BLaER1 treated with 17β-estradiol and CSF1 and Interleukin-3, amounts not matched to agents 10 nM and 100 nM (cell line): Measurements from ENCODE around the gene SUCLA2.
"Not testable (repeated sequence)": the region's sequence is repeated elsewhere in the genome, so short reads cannot be mapped to it uniquely, and the experiment has no call there.

Experiments
- H3K27ac ChIP-seq, 11 experiments: shearing (Covaris generic); formaldehyde crosslinking; 2 replicates each; pipeline ENCODE4 v1.8.1; 2022
- H3K27me3 ChIP-seq, 11 experiments: shearing (Covaris generic); formaldehyde crosslinking; 2 replicates each; pipeline ENCODE4 v1.8.1; 2022
- H3K36me3 ChIP-seq, 11 experiments: shearing (Covaris generic); formaldehyde crosslinking; 2 replicates each; pipeline ENCODE4 v1.8.1; 2022
- H3K4me1 ChIP-seq, 10 experiments: shearing (Covaris generic); formaldehyde crosslinking; 2 replicates each; pipeline ENCODE4 v1.8.1; 2022
- H3K4me2 ChIP-seq, 11 experiments: shearing (Covaris generic); formaldehyde crosslinking; 2 replicates each; pipeline ENCODE4 v1.8.1; 2022
- H3K4me3 ChIP-seq, 10 experiments: shearing (Covaris generic); formaldehyde crosslinking; 2 replicates each; pipeline ENCODE4 v1.8.1; 2022
- H3K9ac ChIP-seq, 11 experiments: shearing (Covaris generic); formaldehyde crosslinking; 2 replicates each; pipeline ENCODE4 v1.8.1; 2022
- H3K9me3 ChIP-seq, 11 experiments: shearing (Covaris generic); formaldehyde crosslinking; replicated peaks in 1 of 11; 2 replicates each; pipeline ENCODE4 v1.8.1; 2022
- H4K20me1 ChIP-seq, 11 experiments: shearing (Covaris generic); formaldehyde crosslinking; 2 replicates each; pipeline ENCODE4 v1.8.1; 2022
- Cebpa-rat ChIP-seq, 11 experiments: shearing (Covaris generic); IDR thresholded peaks; 2 replicates each; pipeline ENCODE4 v1.8.1; 2022

Gene SUCLA2

GRCh38 chr13:48004201-48004600 lies 3.1 kb upstream of the SUCLA2 start:
- TF ChIP-seq Cebpa-rat (IDR thresholded peaks at IDR 0.05) = no peak
- Histone ChIP-seq H3K27me3 (no peaks in the 10 kb centered on the region), H3K36me3 (no peaks in the 10 kb centered on the region), H3K4me1 (peaks cover 12 to 39% (median 20%) of the 10 kb centered on the region in 10 experiments), H3K27ac (no peak overlapping the region), H3K4me2 (peak overlapping the region in 3 of 11 experiments; percentile 3 to 74 (median 60); a peak in 4 of 22 replicates), H4K20me1 (peaks cover 0 to 11% (median 0%) of the 10 kb centered on the region in 11 experiments; a peak in 4 of 22 replicates), H3K4me3 (no peak overlapping the region), H3K9me3 (no peaks in the 10 kb centered on the region), H3K9ac (no peak overlapping the region)

GRCh38 chr13:48001999-48002398 lies 926 bp upstream of the SUCLA2 start:
- not testable (repeated sequence) for H3K27ac ChIP-seq, H3K4me3 ChIP-seq, H3K9me3 ChIP-seq, H3K9ac ChIP-seq, H3K27me3 ChIP-seq
- Histone ChIP-seq H3K4me1 (peaks cover 14 to 40% (median 19%) of the 10 kb centered on the region in 10 experiments), H3K4me2 (peak overlapping the region in 5 of 11 experiments; percentile 83 to 94 (median 91); a peak in 4 of 22 replicates), H3K36me3 (peaks cover 8 to 19% (median 13%) of the 10 kb centered on the region in 11 experiments; a peak in 17 of 22 replicates), H4K20me1 (peaks cover 0 to 29% (median 7%) of the 10 kb centered on the region in 11 experiments; a peak in 8 of 22 replicates)

- Histone ChIP-seq H3K4me3 (peak overlapping the region; percentile 79 to 100 (median 95)), H3K27me3 (no peaks in the 10 kb centered on the region), H3K27ac (peak overlapping the region; percentile 77 to 89 (median 82)), H3K9ac (peak overlapping the region; percentile 84 to 94 (median 89)), H3K4me1 (peaks cover 14 to 36% (median 19%) of the 10 kb centered on the region in 10 experiments), H3K4me2 (peak overlapping the region; percentile 77 to 94 (median 89)), H4K20me1 (peaks cover 0 to 37% (median 7%) of the 10 kb centered on the region in 11 experiments; a peak in 8 of 22 replicates), H3K9me3 (no peaks in the 10 kb centered on the region), H3K36me3 (peaks cover 20 to 33% (median 24%) of the 10 kb centered on the region in 11 experiments; a peak in 21 of 22 replicates)
- TF ChIP-seq Cebpa-rat (IDR thresholded peaks at IDR 0.05) = no peak
These were observed 437 bp downstream of the SUCLA2 start for GRCh38 chr13:48000559-48001113.

- Histone ChIP-seq H3K27me3 (no peaks in the 10 kb centered on the region), H3K9ac (peak overlapping the region; percentile 84 to 94 (median 89)), H3K27ac (peak overlapping the region in 3 of 11 experiments; percentile 87 to 89 (median 87); a peak in 3 of 22 replicates), H3K4me3 (peak overlapping the region; percentile 79 to 100 (median 95)), H3K9me3 (no peaks in the 10 kb centered on the region), H3K4me1 (peaks cover 14 to 36% (median 19%) of the 10 kb centered on the region in 10 experiments), H4K20me1 (peaks cover 0 to 37% (median 7%) of the 10 kb centered on the region in 11 experiments; a peak in 8 of 22 replicates), H3K4me2 (peak overlapping the region; percentile 77 to 94 (median 89)), H3K36me3 (peaks cover 21 to 39% (median 28%) of the 10 kb centered on the region in 11 experiments; a peak in 21 of 22 replicates)
- no peak for TF ChIP-seq Cebpa-rat (IDR thresholded peaks at IDR 0.05)
These were observed 1.1 kb downstream of the SUCLA2 start for GRCh38 chr13:47999973-48000372.

- TF ChIP-seq Cebpa-rat (IDR thresholded peaks at IDR 0.05) = no peak
- peaks cover 37 to 63% (median 53%) of the 10 kb centered on the region in 11 experiments for H3K36me3 ChIP-seq
These were observed 3.7 kb downstream of the SUCLA2 start for GRCh38 chr13:47997384-47997783.

GRCh38 chr13:47991859-47992258 lies 9.2 kb downstream of the SUCLA2 start:
- Histone ChIP-seq H3K9ac (no peak overlapping the region), H3K27ac (no peak overlapping the region), H3K36me3 (peaks cover 73 to 96% (median 92%) of the 10 kb centered on the region in 11 experiments), H3K27me3 (no peaks in the 10 kb centered on the region), H3K9me3 (no peaks in the 10 kb centered on the region), H4K20me1 (peaks cover 0 to 35% (median 0%) of the 10 kb centered on the region in 11 experiments; a peak in 4 of 22 replicates), H3K4me1 (no peaks in the 10 kb centered on the region), H3K4me3 (no peak overlapping the region), H3K4me2 (no peak overlapping the region)
- no peak for TF ChIP-seq Cebpa-rat (IDR thresholded peaks at IDR 0.05)

More at GRCh38 chr13:47997384-47997783, 3.7 kb downstream of the SUCLA2 start:
- H3K9ac ChIP-seq = no peak overlapping the region
- no peaks in the 10 kb centered on the region for H3K9me3 ChIP-seq
- peaks cover 0 to 42% (median 7%) of the 10 kb centered on the region in 11 experiments; a peak in 8 of 22 replicates for H4K20me1 ChIP-seq
- H3K27ac ChIP-seq = no peak overlapping the region
- peaks cover 14 to 27% (median 18%) of the 10 kb centered on the region in 10 experiments for H3K4me1 ChIP-seq
- no peaks in the 10 kb centered on the region for H3K27me3 ChIP-seq
- H3K4me2 ChIP-seq = no peak overlapping the region
- no peak overlapping the region for H3K4me3 ChIP-seq

GRCh38 chr13:47990920-47991466 lies 10.1 kb downstream of the SUCLA2 start:
- Histone ChIP-seq H3K9ac (no peak overlapping the region), H4K20me1 (peaks cover 0 to 33% (median 0%) of the 10 kb centered on the region in 11 experiments; a peak in 4 of 22 replicates), H3K4me3 (no peak overlapping the region), H3K27ac (no peak overlapping the region), H3K9me3 (peaks cover 0 to 8% (median 2%) of the 10 kb centered on the region in 11 experiments; a peak in 9 of 22 replicates), H3K36me3 (peaks cover 73 to 96% (median 92%) of the 10 kb centered on the region in 11 experiments), H3K4me2 (no peak overlapping the region), H3K4me1 (no peaks in the 10 kb centered on the region), H3K27me3 (no peaks in the 10 kb centered on the region)
- TF ChIP-seq Cebpa-rat (IDR thresholded peaks at IDR 0.05) = no peak

GRCh38 chr13:47990427-47990826 lies 10.6 kb downstream of the SUCLA2 start:
- peaks cover 0 to 13% (median 4%) of the 10 kb centered on the region in 11 experiments; a peak in 10 of 22 replicates for H3K9me3 ChIP-seq
- H3K4me2 ChIP-seq = no peak overlapping the region
- peaks cover 77 to 97% (median 93%) of the 10 kb centered on the region in 11 experiments for H3K36me3 ChIP-seq
- no peak overlapping the region for H3K9ac ChIP-seq
- no peaks in the 10 kb centered on the region for H3K27me3 ChIP-seq
- TF ChIP-seq Cebpa-rat (IDR thresholded peaks at IDR 0.05) = no peak
- H3K27ac ChIP-seq = no peak overlapping the region
- H4K20me1 ChIP-seq = peaks cover 0 to 33% (median 0%) of the 10 kb centered on the region in 11 experiments; a peak in 4 of 22 replicates
- H3K4me1 ChIP-seq = no peaks in the 10 kb centered on the region
- no peak overlapping the region for H3K4me3 ChIP-seq

- no peak for TF ChIP-seq Cebpa-rat (IDR thresholded peaks at IDR 0.05)
- Histone ChIP-seq H3K27ac (no peak overlapping the region), H3K4me2 (no peak overlapping the region), H3K9me3 (peaks cover 25 to 57% (median 40%) of the 10 kb centered on the region in 11 experiments), H3K4me1 (peaks cover 0 to 7% (median 0%) of the 10 kb centered on the region in 10 experiments; a peak in 2 of 20 replicates), H3K9ac (no peak overlapping the region), H4K20me1 (no peaks in the 10 kb centered on the region), H3K27me3 (no peaks in the 10 kb centered on the region), H3K36me3 (peaks cover 59 to 89% (median 76%) of the 10 kb centered on the region in 11 experiments), H3K4me3 (no peak overlapping the region)
These were observed 18.0 kb downstream of the SUCLA2 start for GRCh38 chr13:47983070-47983469.
